OCI-LY3 (cell line): ENCODE data around the gene NME3.

Source experiments
- H2AFZ ChIP-seq: fragments of 200-600, 300-600 bp; shearing (Covaris generic); 2 replicates; pipeline ENCODE4 v1.6.0; 2014; ENCODE audit warnings: antibody characterized with exemption, low read depth, low read length
- H3K27ac ChIP-seq: fragments of 200-600, 300-600 bp; sonication (generic); 2 replicates; pipeline ENCODE4 v1.5.1; 2014; ENCODE audit warnings: mild to moderate bottlenecking, low read length, moderate library complexity, mixed read lengths
- H3K27me3 ChIP-seq: fragments of 200-600, 300-600 bp; sonication (generic); 2 replicates; pipeline ENCODE4 v1.6.1; 2014; ENCODE audit warnings: low read depth, low read length, mixed read lengths
- H3K36me3 ChIP-seq: fragments of 200-600, 300-600 bp; sonication (generic); replicated peaks from 2 replicates; pipeline ENCODE3; 2014; ENCODE audit warnings: low read depth, low read length, mixed read lengths
- H3K4me1 ChIP-seq: fragments of 300-600, 200-600 bp; sonication (generic); 2 replicates; pipeline ENCODE4 v1.6.1; 2014; ENCODE audit warnings: low read length, mixed read lengths
- H3K4me2 ChIP-seq: fragments of 200-600, 300-600 bp; sonication (generic); 2 replicates; pipeline ENCODE4 v1.6.1; 2014; ENCODE audit warnings: low read length, mixed read lengths
- H3K4me3 ChIP-seq: fragments of 300-600, 200-600 bp; sonication (generic); 2 replicates; pipeline ENCODE4 v1.5.1; 2014; ENCODE audit warnings: antibody characterized with exemption, mild to moderate bottlenecking, low read length, moderate library complexity
- H3K79me2 ChIP-seq: fragments of 300-600, 200-600 bp; shearing (Covaris generic); 2 replicates; pipeline ENCODE4 v1.6.1; 2014; ENCODE audit warnings: mild to moderate bottlenecking, low read length, mixed read lengths
- H3K9ac ChIP-seq: fragments of 300-600, 200-600 bp; shearing (Covaris generic); 2 replicates; pipeline ENCODE4 v1.6.0; 2014; ENCODE audit warnings: mild to moderate bottlenecking, low read length, moderate library complexity
- H3K9me3 ChIP-seq: fragments of 200-600, 300-600 bp; shearing (Covaris generic); 2 replicates; pipeline ENCODE4 v1.6.1; 2014; ENCODE audit warnings: low read length, mixed read lengths; ENCODE audit not compliant: insufficient read depth
- H4K20me1 ChIP-seq: fragments of 200-600, 300-600 bp; sonication (generic); 2 replicates; pipeline ENCODE4 v1.6.1; 2016; ENCODE audit warnings: low read length, mixed read lengths; ENCODE audit not compliant: insufficient read depth
- CTCF ChIP-seq: fragments of 200-600, 300-600 bp; sonication (generic); IDR thresholded peaks from 2 replicates; pipeline ENCODE4 v1.5.1; 2014; ENCODE audit warnings: antibody characterized with exemption, low read length, low read depth
- EZH2phosphoT487 ChIP-seq: fragments of 200-600 bp; shearing (Covaris generic); IDR thresholded peaks from 2 replicates; pipeline ENCODE4 v1.6.1; 2018; ENCODE audit warnings: antibody characterized with exemption, mixed run types, low read depth

NME3 gene

GRCh38 chr16:1771188-1771863, at the start of gene NME3:
TSS of gene NME3 (minus strand) at chr16:1771543. CDS start at chr16:1771534, 9 bp downstream.
- peaks cover 35% of the 10 kb centered on the region for H3K79me2 ChIP-seq
- no peaks in the 10 kb centered on the region for H3K27me3 ChIP-seq
- no peaks in the 10 kb centered on the region for H4K20me1 ChIP-seq
- H3K4me3 ChIP-seq, result peak within 1 kb of the TSS; percentile 99
- TF ChIP-seq CTCF, result no peak
- TF ChIP-seq EZH2phosphoT487, result no peak
- peaks cover 12% of the 10 kb centered on the region for H3K4me1 ChIP-seq
- no peaks in the 10 kb centered on the region for H3K9me3 ChIP-seq
- peak within 1 kb of the TSS; percentile 95 for H3K4me2 ChIP-seq
- H3K9ac ChIP-seq, result peak within 1 kb of the TSS; percentile 97
- no peak within 1 kb of the TSS for H2AFZ ChIP-seq
- peaks cover 7% of the 10 kb centered on the region for H3K36me3 ChIP-seq
- H3K27ac ChIP-seq, result peak within 1 kb of the TSS; percentile 82

- Histone ChIP-seq H3K9ac (no peak overlapping the region), H3K4me2 (no peak overlapping the region)
These were observed 49.6 kb upstream of the NME3 start for GRCh38 chr16:1820946-1821290.

GRCh38 chr16:1820096-1820945, 49.0 kb upstream of the NME3 start:
- no peaks in the 10 kb centered on the region for H3K27me3 ChIP-seq
- no peak overlapping the region for H3K27ac ChIP-seq
- peaks cover 2% of the 10 kb centered on the region; the same call in 1 of the 2 replicates for H3K79me2 ChIP-seq
- H3K4me2 ChIP-seq, result no peak overlapping the region
- no peaks in the 10 kb centered on the region for H4K20me1 ChIP-seq
- H3K9ac ChIP-seq, result no peak overlapping the region
- no peaks in the 10 kb centered on the region for H3K36me3 ChIP-seq
- TF ChIP-seq EZH2phosphoT487, result no peak
- no peak for TF ChIP-seq CTCF
- no peak overlapping the region for H2AFZ ChIP-seq
- H3K9me3 ChIP-seq, result no peaks in the 10 kb centered on the region
- peaks cover 6% of the 10 kb centered on the region; the same call in 1 of the 2 replicates for H3K4me1 ChIP-seq
- H3K4me3 ChIP-seq, result no peak overlapping the region

More at GRCh38 chr16:1820946-1821290, 49.6 kb upstream of the NME3 start:
- peaks cover 12% of the 10 kb centered on the region; the same call in 1 of the 2 replicates for H3K4me1 ChIP-seq
- no peak overlapping the region for H3K27ac ChIP-seq
- H3K4me3 ChIP-seq, result no peak overlapping the region
- no peak overlapping the region for H2AFZ ChIP-seq
- no peaks in the 10 kb centered on the region for H3K27me3 ChIP-seq
- H4K20me1 ChIP-seq, result no peaks in the 10 kb centered on the region
- TF ChIP-seq CTCF, result no peak
- TF ChIP-seq EZH2phosphoT487, result no peak
- no peaks in the 10 kb centered on the region for H3K9me3 ChIP-seq
- peaks cover 8% of the 10 kb centered on the region; the same call in 1 of the 2 replicates for H3K79me2 ChIP-seq
- no peaks in the 10 kb centered on the region for H3K36me3 ChIP-seq

GRCh38 chr16:1819611-1820010, 48.3 kb upstream of the NME3 start:
- H3K4me3 ChIP-seq, result no peak overlapping the region
- H3K27ac ChIP-seq, result no peak overlapping the region
- no peak overlapping the region for H2AFZ ChIP-seq
- H3K4me2 ChIP-seq, result no peak overlapping the region
- H3K4me1 ChIP-seq, result peaks cover 5% of the 10 kb centered on the region; the same call in 1 of the 2 replicates
- TF ChIP-seq CTCF (no peak), EZH2phosphoT487 (no peak)
- H3K27me3 ChIP-seq, result no peaks in the 10 kb centered on the region
- H4K20me1 ChIP-seq, result no peaks in the 10 kb centered on the region
- H3K9me3 ChIP-seq, result no peaks in the 10 kb centered on the region
- no peak overlapping the region for H3K9ac ChIP-seq
- H3K36me3 ChIP-seq, result no peaks in the 10 kb centered on the region
- no peaks in the 10 kb centered on the region for H3K79me2 ChIP-seq
